Neural progenitor cell (in vitro differentiated cells): ENCODE measurements around the gene MRPS18B.

ENCODE experiments used
- CTCF ChIP-seq: fragments of 200-600 bp; sonication (generic); IDR thresholded peaks from 2 replicates; pipeline ENCODE4 v1.5.1; 2017; ENCODE audit warnings: antibody characterized with exemption, mild to moderate bottlenecking
- EZH2phosphoT487 ChIP-seq: fragments of 200-600 bp; sonication (generic); IDR thresholded peaks from 2 replicates; pipeline ENCODE4 v1.6.1; 2017; ENCODE audit warnings: antibody characterized with exemption

GRCh38 chr6:30599625-30600324 lies 17.9 kb upstream of the MRPS18B start:
- TF ChIP-seq CTCF (no peak), EZH2phosphoT487 (no peak)
